Karpas-422 (cell line): ENCODE data around the gene KIAA1614. TPM values are rescaled to one million over a fixed set of nuclear protein-coding genes. Genes with fewer than 3 reads are reported as not detected.

ENCODE experiments used
- DNase-seq: peaks from one replicate; pipeline ENCODE4 v3.0.0-alpha.2; 2015
- H2AFZ ChIP-seq: fragments of 200-600 bp; sonication (generic); 2 replicates; pipeline ENCODE4 v1.6.1; 2014; ENCODE audit warnings: antibody characterized with exemption, low read length, mixed read lengths
- H3K27ac ChIP-seq: fragments of 200-600 bp; sonication (generic); 2 replicates; pipeline ENCODE4 v1.5.1; 2014; ENCODE audit warnings: mild to moderate bottlenecking, low read length, moderate library complexity
- H3K27me3 ChIP-seq: fragments of 200-600 bp; sonication (generic); 2 replicates; pipeline ENCODE4 v1.6.1; 2014; ENCODE audit warnings: low read length, mixed read lengths
- H3K36me3 ChIP-seq: fragments of 200-600 bp; sonication (generic); 2 replicates; pipeline ENCODE4 v1.6.1; 2014; ENCODE audit warnings: low read length, mixed read lengths; ENCODE audit not compliant: insufficient read depth
- H3K4me1 ChIP-seq: fragments of 200-600 bp; sonication (generic); 2 replicates; pipeline ENCODE4 v1.6.1; 2014; ENCODE audit warnings: mild to moderate bottlenecking, low read length, mixed read lengths
- H3K4me2 ChIP-seq: fragments of 200-600 bp; sonication (generic); 2 replicates; pipeline ENCODE4 v1.6.1; 2014; ENCODE audit warnings: low read length, low read depth, mild to moderate bottlenecking; ENCODE audit not compliant: poor library complexity, severe bottlenecking
- H3K4me3 ChIP-seq: fragments of 200-600 bp; sonication (generic); 2 replicates; pipeline ENCODE4 v1.5.1; 2014; ENCODE audit warnings: mild to moderate bottlenecking, antibody characterized with exemption, low read length, mixed read lengths
- H3K79me2 ChIP-seq: fragments of 200-600 bp; sonication (generic); 2 replicates; pipeline ENCODE4 v1.6.1; 2014; ENCODE audit warnings: mild to moderate bottlenecking, low read length, mixed read lengths
- H3K9ac ChIP-seq: fragments of 200-600 bp; sonication (generic); 2 replicates; pipeline ENCODE4 v1.6.0; 2014; ENCODE audit warnings: low read length
- H3K9me2 ChIP-seq: fragments of 200-600 bp; sonication (generic), shearing (Covaris generic); replicated peaks from 2 replicates; pipeline ENCODE4 v1.6.0; 2014; ENCODE audit warnings: mild to moderate bottlenecking, low read length, moderate library complexity; ENCODE audit not compliant: insufficient read depth
- H3K9me3 ChIP-seq: fragments of 300-700, 200-600 bp; sonication (generic); 2 replicates; pipeline ENCODE4 v1.6.1; 2014; ENCODE audit warnings: low read length, mixed read lengths
- H4K20me1 ChIP-seq: fragments of 200-600 bp; sonication (generic); 2 replicates; pipeline ENCODE4 v1.6.1; 2014; ENCODE audit warnings: mild to moderate bottlenecking, antibody characterized with exemption, low read length, low read depth; ENCODE audit not compliant: insufficient read depth
- total RNA-seq: library from RNA; depleted of rRNA; stranded (reverse); fragments of >200 nt; shearing (Covaris generic); gene quantifications from 2 replicates; pipeline ENCODE4 v1.2.3, GENCODE V29; 2014; ENCODE audit warnings: low replicate concordance

The KIAA1614 gene
- total RNA-seq, 1 experiment from 2014 or later = not detected

- Histone ChIP-seq H3K9me2 (no peaks in the 10 kb centered on the region), H3K4me3 (no peak overlapping the region), H3K9ac (no peak overlapping the region), H3K79me2 (no peaks in the 10 kb centered on the region), H3K9me3 (no peaks in the 10 kb centered on the region), H4K20me1 (peaks cover 6% of the 10 kb centered on the region; the same call in 1 of the 2 replicates), H3K36me3 (no peaks in the 10 kb centered on the region), H3K27ac (no peak overlapping the region), H3K27me3 (no peaks in the 10 kb centered on the region), H3K4me1 (peaks cover 7% of the 10 kb centered on the region), H3K4me2 (no peak overlapping the region), H2AFZ (no peak overlapping the region)
- no peak for DNase-seq
These were observed 26.5 kb downstream of the KIAA1614 start for GRCh38 chr1:180939073-180939710.

GRCh38 chr1:180939711-180940103 lies 27.0 kb downstream of the KIAA1614 start:
- no peaks in the 10 kb centered on the region for H3K79me2 ChIP-seq
- no peak overlapping the region for H2AFZ ChIP-seq
- H4K20me1 ChIP-seq = peaks cover 6% of the 10 kb centered on the region; the same call in 1 of the 2 replicates

GRCh38 chr1:180940445-180940844 lies 27.7 kb downstream of the KIAA1614 start:
- H3K9me2 ChIP-seq = no peaks in the 10 kb centered on the region
- H3K27ac ChIP-seq = no peak overlapping the region
- H3K9ac ChIP-seq = no peak overlapping the region
- no peaks in the 10 kb centered on the region for H3K9me3 ChIP-seq
- H3K4me1 ChIP-seq = peaks cover 7% of the 10 kb centered on the region
- no peak for DNase-seq
- no peaks in the 10 kb centered on the region for H3K79me2 ChIP-seq
- H3K36me3 ChIP-seq = no peaks in the 10 kb centered on the region
- H3K27me3 ChIP-seq = no peaks in the 10 kb centered on the region
- no peak overlapping the region for H2AFZ ChIP-seq
- H3K4me3 ChIP-seq = no peak overlapping the region
- H3K4me2 ChIP-seq = no peak overlapping the region
- H4K20me1 ChIP-seq = peaks cover 6% of the 10 kb centered on the region; the same call in 1 of the 2 replicates

More at GRCh38 chr1:180939711-180940103, 27.0 kb downstream of the KIAA1614 start:
- H3K27ac ChIP-seq = no peak overlapping the region
- H3K9ac ChIP-seq = no peak overlapping the region
- peaks cover 7% of the 10 kb centered on the region for H3K4me1 ChIP-seq
- no peaks in the 10 kb centered on the region for H3K9me3 ChIP-seq
- no peaks in the 10 kb centered on the region for H3K36me3 ChIP-seq
- H3K4me2 ChIP-seq = no peak overlapping the region
- no peak for DNase-seq
- no peaks in the 10 kb centered on the region for H3K27me3 ChIP-seq
- no peak overlapping the region for H3K4me3 ChIP-seq
- no peaks in the 10 kb centered on the region for H3K9me2 ChIP-seq

- H3K27me3 ChIP-seq = no peaks in the 10 kb centered on the region
- no peak overlapping the region for H3K4me3 ChIP-seq
- peaks cover 6% of the 10 kb centered on the region; the same call in 1 of the 2 replicates for H4K20me1 ChIP-seq
- no peaks in the 10 kb centered on the region for H3K79me2 ChIP-seq
- H3K4me2 ChIP-seq = no peak overlapping the region
- H3K9me2 ChIP-seq = no peaks in the 10 kb centered on the region
- no peak for DNase-seq
- no peaks in the 10 kb centered on the region for H3K9me3 ChIP-seq
- no peaks in the 10 kb centered on the region for H3K36me3 ChIP-seq
- H3K27ac ChIP-seq = no peak overlapping the region
- H3K9ac ChIP-seq = no peak overlapping the region
- no peaks in the 10 kb centered on the region for H3K4me1 ChIP-seq
- H2AFZ ChIP-seq = no peak overlapping the region
These were observed 29.0 kb downstream of the KIAA1614 start for GRCh38 chr1:180941518-180942275.

GRCh38 chr1:180945151-180945550 lies 32.5 kb downstream of the KIAA1614 start:
- H3K9ac ChIP-seq = no peak overlapping the region
- no peaks in the 10 kb centered on the region for H3K4me1 ChIP-seq
- H3K36me3 ChIP-seq = 0 out of 2 replicates have a peak, but pooled peaks cover 3% of the 10 kb centered on the region
- no peaks in the 10 kb centered on the region for H4K20me1 ChIP-seq
- H3K27ac ChIP-seq = no peak overlapping the region
- DNase-seq = no peak
- H3K9me2 ChIP-seq = no peaks in the 10 kb centered on the region
- no peak overlapping the region for H3K4me3 ChIP-seq
- H3K9me3 ChIP-seq = no peaks in the 10 kb centered on the region
- H2AFZ ChIP-seq = no peak overlapping the region
- H3K79me2 ChIP-seq = no peaks in the 10 kb centered on the region
- H3K27me3 ChIP-seq = no peaks in the 10 kb centered on the region
- no peak overlapping the region for H3K4me2 ChIP-seq

- no peaks in the 10 kb centered on the region for H4K20me1 ChIP-seq
- no peak overlapping the region for H3K4me3 ChIP-seq
- no peaks in the 10 kb centered on the region for H3K9me2 ChIP-seq
- no peaks in the 10 kb centered on the region for H3K79me2 ChIP-seq
- no peaks in the 10 kb centered on the region for H3K9me3 ChIP-seq
- DNase-seq = no peak
- no peak overlapping the region for H3K4me2 ChIP-seq
- H3K27ac ChIP-seq = no peak overlapping the region
- 0 out of 2 replicates have a peak, but pooled peaks cover 6% of the 10 kb centered on the region for H3K36me3 ChIP-seq
- no peak overlapping the region for H2AFZ ChIP-seq
- no peaks in the 10 kb centered on the region for H3K4me1 ChIP-seq
- H3K27me3 ChIP-seq = no peaks in the 10 kb centered on the region
- H3K9ac ChIP-seq = no peak overlapping the region
These were observed 32.9 kb downstream of the KIAA1614 start for GRCh38 chr1:180945551-180945950.

- H3K9ac ChIP-seq = no peak overlapping the region
- H3K27ac ChIP-seq = no peak overlapping the region
- H2AFZ ChIP-seq = no peak overlapping the region
- H3K9me2 ChIP-seq = no peaks in the 10 kb centered on the region
- H3K27me3 ChIP-seq = no peaks in the 10 kb centered on the region
- no peak overlapping the region for H3K4me3 ChIP-seq
- H4K20me1 ChIP-seq = no peaks in the 10 kb centered on the region
- no peaks in the 10 kb centered on the region for H3K9me3 ChIP-seq
- H3K79me2 ChIP-seq = no peaks in the 10 kb centered on the region
- H3K4me1 ChIP-seq = no peaks in the 10 kb centered on the region
- DNase-seq = no peak
- H3K36me3 ChIP-seq = 0 out of 2 replicates have a peak, but pooled peaks cover 8% of the 10 kb centered on the region
- H3K4me2 ChIP-seq = no peak overlapping the region
These were observed 33.4 kb downstream of the KIAA1614 start for GRCh38 chr1:180946056-180946455.
